Neural cell (in vitro differentiated cells): ENCODE data around the gene SPP1. TPM values are rescaled to one million over a fixed set of nuclear protein-coding genes. Genes with fewer than 3 reads are reported as not detected.
"Not testable (repeated sequence)": the region's sequence is repeated elsewhere in the genome, so short reads cannot be mapped to it uniquely, and the experiment has no call there.

Experiments used
- H2AFZ ChIP-seq: fragments of 200-600, 300-800 bp; sonication (generic), shearing (Covaris generic); 2 replicates; pipeline ENCODE4 v1.6.0; 2014; ENCODE audit warnings: low read depth, mild to moderate bottlenecking, antibody characterized with exemption, low read length, moderate library complexity
- H3F3A ChIP-seq: fragments of 200-600 bp; shearing (Covaris generic); 2 replicates; pipeline ENCODE4 v1.6.1; 2016; ENCODE audit warnings: mild to moderate bottlenecking, moderate library complexity, mixed read lengths, antibody characterized with exemption, low read length; ENCODE audit not compliant: insufficient read depth, poor library complexity, severe bottlenecking
- H3K27ac ChIP-seq: fragments of 200-600, 300-800 bp; sonication (generic), shearing (Covaris generic); 2 replicates; pipeline ENCODE4 v1.5.1; 2014; ENCODE audit warnings: mild to moderate bottlenecking, low read length, moderate library complexity
- H3K27me3 ChIP-seq: fragments of 300-800, 200-600 bp; sonication (generic), shearing (Covaris generic); 2 replicates; pipeline ENCODE4 v1.6.0; 2014; ENCODE audit warnings: mild to moderate bottlenecking, low read depth, low read length, moderate library complexity; ENCODE audit not compliant: insufficient read depth
- H3K36me3 ChIP-seq: fragments of 300-800, 200-600 bp; sonication (generic), shearing (Covaris generic); 2 replicates; pipeline ENCODE4 v1.5.1; 2014; ENCODE audit warnings: mild to moderate bottlenecking, antibody characterized with exemption, low read length, moderate library complexity; ENCODE audit not compliant: insufficient read depth
- H3K4me2 ChIP-seq: fragments of 300-800, 200-600 bp; sonication (generic), shearing (Covaris generic); 2 replicates; pipeline ENCODE4 v1.6.0; 2014; ENCODE audit warnings: mild to moderate bottlenecking, low read length
- H3K4me3 ChIP-seq: fragments of 300-800, 200-600 bp; sonication (generic), shearing (Covaris generic); 2 replicates; pipeline ENCODE4 v1.5.1; 2014; ENCODE audit warnings: mild to moderate bottlenecking, low read length, moderate library complexity
- H3K79me2 ChIP-seq: fragments of 200-600 bp; shearing (Covaris generic); replicated peaks from 2 replicates; pipeline ENCODE4 v1.6.0; 2014; ENCODE audit warnings: mild to moderate bottlenecking, low read length, moderate library complexity; ENCODE audit not compliant: insufficient read depth
- H3K9ac ChIP-seq: fragments of 300-800, 200-600 bp; sonication (generic), shearing (Covaris generic); 2 replicates; pipeline ENCODE4 v1.6.1; 2016; ENCODE audit warnings: mild to moderate bottlenecking, low read length, mixed read lengths
- H3K9me2 ChIP-seq: fragments of 200-600 bp; shearing (Covaris generic); 2 replicates; pipeline ENCODE4 v1.6.1; 2016; ENCODE audit warnings: mild to moderate bottlenecking, low read length, mixed read lengths; ENCODE audit not compliant: insufficient read depth
- H3K9me3 ChIP-seq: fragments of 200-600, 300-800 bp; sonication (generic), shearing (Covaris generic); 2 replicates; pipeline ENCODE4 v1.6.1; 2016; ENCODE audit warnings: mild to moderate bottlenecking, mixed run types, low read length, moderate library complexity, mixed read lengths
- H4K20me1 ChIP-seq: fragments of 200-600 bp; shearing (Covaris generic); 2 replicates; pipeline ENCODE4 v1.6.1; 2016; ENCODE audit warnings: mild to moderate bottlenecking, mixed run types; ENCODE audit not compliant: insufficient read depth
- EP300 ChIP-seq: fragments of 450-650 bp; conservative IDR thresholded peaks from 2 replicates; pipeline ENCODE4 v1.6.1; 2014; ENCODE audit warnings: antibody characterized with exemption, mild to moderate bottlenecking, moderate library complexity; ENCODE audit not compliant: poor library complexity, severe bottlenecking
- EZH2 ChIP-seq: fragments of 200-600, 300-800 bp; shearing (Covaris generic), sonication (generic); IDR thresholded peaks from 2 replicates; pipeline ENCODE4 v1.6.1; 2014; ENCODE audit warnings: antibody characterized with exemption, low read length, borderline replicate concordance, mild to moderate bottlenecking; ENCODE audit not compliant: insufficient read depth, poor library complexity, severe bottlenecking
- MXI1 ChIP-seq: fragments of 450-650 bp; conservative IDR thresholded peaks from 2 replicates; pipeline ENCODE4 v1.6.1; 2014; ENCODE audit warnings: antibody characterized with exemption, mild to moderate bottlenecking; ENCODE audit not compliant: poor library complexity, severe bottlenecking
- POLR2AphosphoS5 ChIP-seq: IDR thresholded peaks from 2 replicates; pipeline ENCODE4 v1.6.1; 2012
- RAD21 ChIP-seq: fragments of 450-650 bp; conservative IDR thresholded peaks from 2 replicates; pipeline ENCODE4 v1.6.1; 2014; ENCODE audit warnings: antibody characterized with exemption, mild to moderate bottlenecking, moderate library complexity
- SMC3 ChIP-seq: fragments of 450-650 bp; conservative IDR thresholded peaks from 2 replicates; pipeline ENCODE4 v1.6.1; 2014; ENCODE audit warnings: antibody characterized with exemption, mild to moderate bottlenecking, moderate library complexity; ENCODE audit not compliant: poor library complexity
- TAF1 ChIP-seq: IDR thresholded peaks from 2 replicates; pipeline ENCODE4 v1.6.1; 2012; ENCODE audit warnings: low read depth
- polyA plus RNA-seq: library from polyadenylated mRNA; depleted of rRNA; stranded (reverse); fragments of >200 nt; gene quantifications from 2 replicates; pipeline ENCODE4 v1.2.3, GENCODE V29; 2014
- TF ChIP-seq, protein P1 (sequence below): fragments of 450-650 bp; IDR thresholded peaks from 2 replicates; pipeline ENCODE4 v1.5.1; 2014; ENCODE audit warnings: antibody characterized with exemption, mild to moderate bottlenecking, moderate library complexity; ENCODE audit not compliant: poor library complexity, severe bottlenecking
- TF ChIP-seq, protein P2 (sequence below): IDR thresholded peaks from 2 replicates; pipeline ENCODE4 v1.6.1; 2012; ENCODE audit warnings: borderline replicate concordance

Gene SPP1
- polyA plus RNA-seq, 1 donor from 2014 or later = 0.35 TPM

DNA sequence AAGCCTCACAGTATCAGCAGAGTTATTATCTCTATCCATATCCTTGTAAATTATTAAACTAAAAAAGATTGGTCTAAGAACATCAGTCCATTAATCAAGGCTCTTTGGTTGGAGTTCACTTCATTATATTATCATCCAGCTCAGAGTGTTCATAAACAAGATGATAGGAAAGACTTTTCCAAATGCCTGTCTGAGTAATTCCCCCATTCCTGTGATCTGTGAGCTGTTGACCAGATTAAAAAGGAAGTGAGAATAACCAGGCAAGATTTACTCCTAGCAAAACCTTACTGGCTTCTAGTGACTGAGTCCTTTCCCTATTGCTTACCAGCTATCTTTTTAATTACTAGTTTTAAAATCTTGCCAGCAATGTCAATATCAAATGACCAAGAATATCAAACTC, 46.8 kb downstream of the SPP1 start:
- Histone ChIP-seq H3K27me3 (no peaks in the 10 kb centered on the region), H3K79me2 (peaks cover 6% of the 10 kb centered on the region), H3K4me3 (no peak overlapping the region), H3K9ac (no peak overlapping the region), H3K36me3 (peaks cover 6% of the 10 kb centered on the region), H2AFZ (no peak overlapping the region), H3K9me3 (no peaks in the 10 kb centered on the region), H3F3A (no peaks in the 10 kb centered on the region), H3K9me2 (no peaks in the 10 kb centered on the region), H3K27ac (no peak overlapping the region), H3K4me2 (no peak overlapping the region), H4K20me1 (no peaks in the 10 kb centered on the region)
- TF ChIP-seq POLR2AphosphoS5 (no peak), TAF1 (no peak), EZH2 (no peak), SMC3 (no peak), RAD21 (no peak), MXI1 (no peak), EP300 (no peak)
- TF ChIP-seq, protein P1, sequence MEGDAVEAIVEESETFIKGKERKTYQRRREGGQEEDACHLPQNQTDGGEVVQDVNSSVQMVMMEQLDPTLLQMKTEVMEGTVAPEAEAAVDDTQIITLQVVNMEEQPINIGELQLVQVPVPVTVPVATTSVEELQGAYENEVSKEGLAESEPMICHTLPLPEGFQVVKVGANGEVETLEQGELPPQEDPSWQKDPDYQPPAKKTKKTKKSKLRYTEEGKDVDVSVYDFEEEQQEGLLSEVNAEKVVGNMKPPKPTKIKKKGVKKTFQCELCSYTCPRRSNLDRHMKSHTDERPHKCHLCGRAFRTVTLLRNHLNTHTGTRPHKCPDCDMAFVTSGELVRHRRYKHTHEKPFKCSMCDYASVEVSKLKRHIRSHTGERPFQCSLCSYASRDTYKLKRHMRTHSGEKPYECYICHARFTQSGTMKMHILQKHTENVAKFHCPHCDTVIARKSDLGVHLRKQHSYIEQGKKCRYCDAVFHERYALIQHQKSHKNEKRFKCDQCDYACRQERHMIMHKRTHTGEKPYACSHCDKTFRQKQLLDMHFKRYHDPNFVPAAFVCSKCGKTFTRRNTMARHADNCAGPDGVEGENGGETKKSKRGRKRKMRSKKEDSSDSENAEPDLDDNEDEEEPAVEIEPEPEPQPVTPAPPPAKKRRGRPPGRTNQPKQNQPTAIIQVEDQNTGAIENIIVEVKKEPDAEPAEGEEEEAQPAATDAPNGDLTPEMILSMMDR = no peak
- TF ChIP-seq, protein P2, sequence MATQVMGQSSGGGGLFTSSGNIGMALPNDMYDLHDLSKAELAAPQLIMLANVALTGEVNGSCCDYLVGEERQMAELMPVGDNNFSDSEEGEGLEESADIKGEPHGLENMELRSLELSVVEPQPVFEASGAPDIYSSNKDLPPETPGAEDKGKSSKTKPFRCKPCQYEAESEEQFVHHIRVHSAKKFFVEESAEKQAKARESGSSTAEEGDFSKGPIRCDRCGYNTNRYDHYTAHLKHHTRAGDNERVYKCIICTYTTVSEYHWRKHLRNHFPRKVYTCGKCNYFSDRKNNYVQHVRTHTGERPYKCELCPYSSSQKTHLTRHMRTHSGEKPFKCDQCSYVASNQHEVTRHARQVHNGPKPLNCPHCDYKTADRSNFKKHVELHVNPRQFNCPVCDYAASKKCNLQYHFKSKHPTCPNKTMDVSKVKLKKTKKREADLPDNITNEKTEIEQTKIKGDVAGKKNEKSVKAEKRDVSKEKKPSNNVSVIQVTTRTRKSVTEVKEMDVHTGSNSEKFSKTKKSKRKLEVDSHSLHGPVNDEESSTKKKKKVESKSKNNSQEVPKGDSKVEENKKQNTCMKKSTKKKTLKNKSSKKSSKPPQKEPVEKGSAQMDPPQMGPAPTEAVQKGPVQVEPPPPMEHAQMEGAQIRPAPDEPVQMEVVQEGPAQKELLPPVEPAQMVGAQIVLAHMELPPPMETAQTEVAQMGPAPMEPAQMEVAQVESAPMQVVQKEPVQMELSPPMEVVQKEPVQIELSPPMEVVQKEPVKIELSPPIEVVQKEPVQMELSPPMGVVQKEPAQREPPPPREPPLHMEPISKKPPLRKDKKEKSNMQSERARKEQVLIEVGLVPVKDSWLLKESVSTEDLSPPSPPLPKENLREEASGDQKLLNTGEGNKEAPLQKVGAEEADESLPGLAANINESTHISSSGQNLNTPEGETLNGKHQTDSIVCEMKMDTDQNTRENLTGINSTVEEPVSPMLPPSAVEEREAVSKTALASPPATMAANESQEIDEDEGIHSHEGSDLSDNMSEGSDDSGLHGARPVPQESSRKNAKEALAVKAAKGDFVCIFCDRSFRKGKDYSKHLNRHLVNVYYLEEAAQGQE = no peak

DNA sequence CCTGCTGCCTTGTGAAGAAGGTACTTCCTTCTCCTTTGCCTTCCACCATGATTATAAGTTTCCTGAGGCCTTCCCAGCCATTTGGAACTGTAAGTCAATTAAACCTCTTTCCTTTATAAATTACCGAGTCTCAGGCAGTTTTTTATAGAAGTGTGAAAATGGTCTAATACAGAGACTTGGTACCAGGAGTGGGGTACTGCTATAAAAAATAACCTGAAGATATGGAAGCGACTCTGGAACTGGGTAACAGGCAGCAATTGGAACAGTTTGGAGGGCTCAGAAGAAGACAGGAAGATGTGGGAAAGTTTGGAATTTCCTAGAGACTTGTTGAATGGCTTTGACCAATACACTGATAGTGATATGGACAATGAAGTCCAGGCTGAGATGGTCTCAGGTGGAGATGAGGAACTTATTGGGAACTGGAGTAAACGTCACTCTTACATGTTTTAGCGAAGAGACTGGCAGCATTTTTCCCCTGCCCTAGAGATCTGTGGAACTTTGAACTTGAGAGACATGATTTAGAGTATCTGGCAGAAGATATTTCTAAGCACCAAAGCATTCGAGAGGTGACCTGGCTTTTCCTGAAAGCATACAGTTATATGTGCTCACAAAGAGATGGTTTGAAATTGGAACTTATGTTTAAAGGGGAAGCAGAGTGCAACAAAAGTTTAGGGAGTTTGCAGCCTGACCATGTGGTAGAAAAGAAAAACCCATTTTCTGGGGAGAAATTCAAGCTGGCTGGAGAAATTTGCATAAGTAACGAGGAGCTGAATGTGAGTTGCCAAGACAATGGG, 50.6 kb downstream of the SPP1 start:
- not testable (repeated sequence) for H4K20me1 ChIP-seq, H2AFZ ChIP-seq, H3K9ac ChIP-seq, H3K27me3 ChIP-seq, H3K79me2 ChIP-seq, H3K9me2 ChIP-seq, H3K36me3 ChIP-seq, H3F3A ChIP-seq, H3K9me3 ChIP-seq, H3K4me3 ChIP-seq, H3K27ac ChIP-seq, H3K4me2 ChIP-seq
